ENCODE results near the gene CPNE4.

CPNE4 gene

DNA sequence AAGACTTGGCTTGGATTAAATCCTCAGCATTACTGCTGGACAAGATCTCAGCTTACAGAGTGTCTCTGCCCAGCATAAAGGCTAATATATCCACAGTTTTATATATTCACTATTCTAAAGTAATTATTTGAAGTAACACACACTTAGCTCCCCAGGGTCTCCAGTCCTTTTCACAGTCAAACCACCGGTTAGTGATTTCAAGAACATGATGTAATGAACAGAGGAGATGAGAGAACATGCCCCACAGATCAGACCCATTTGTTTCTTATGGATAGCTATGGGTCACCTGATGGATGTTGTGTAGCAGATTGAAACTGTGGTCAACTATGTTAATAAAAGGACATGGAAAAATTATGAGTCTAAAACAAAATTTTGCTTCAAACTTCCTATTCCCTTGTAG, 487.2 kb downstream of the CPNE4 start:
- TF ChIP-seq, protein P1, sequence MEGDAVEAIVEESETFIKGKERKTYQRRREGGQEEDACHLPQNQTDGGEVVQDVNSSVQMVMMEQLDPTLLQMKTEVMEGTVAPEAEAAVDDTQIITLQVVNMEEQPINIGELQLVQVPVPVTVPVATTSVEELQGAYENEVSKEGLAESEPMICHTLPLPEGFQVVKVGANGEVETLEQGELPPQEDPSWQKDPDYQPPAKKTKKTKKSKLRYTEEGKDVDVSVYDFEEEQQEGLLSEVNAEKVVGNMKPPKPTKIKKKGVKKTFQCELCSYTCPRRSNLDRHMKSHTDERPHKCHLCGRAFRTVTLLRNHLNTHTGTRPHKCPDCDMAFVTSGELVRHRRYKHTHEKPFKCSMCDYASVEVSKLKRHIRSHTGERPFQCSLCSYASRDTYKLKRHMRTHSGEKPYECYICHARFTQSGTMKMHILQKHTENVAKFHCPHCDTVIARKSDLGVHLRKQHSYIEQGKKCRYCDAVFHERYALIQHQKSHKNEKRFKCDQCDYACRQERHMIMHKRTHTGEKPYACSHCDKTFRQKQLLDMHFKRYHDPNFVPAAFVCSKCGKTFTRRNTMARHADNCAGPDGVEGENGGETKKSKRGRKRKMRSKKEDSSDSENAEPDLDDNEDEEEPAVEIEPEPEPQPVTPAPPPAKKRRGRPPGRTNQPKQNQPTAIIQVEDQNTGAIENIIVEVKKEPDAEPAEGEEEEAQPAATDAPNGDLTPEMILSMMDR (IDR thresholded peaks at IDR 0.05; ENCODE audit: insufficient read depth, missing control alignments): no peak
- DNase-seq (ENCODE audit: insufficient read length, low spot score) (no peak), FAIRE-seq (no peak)

DNA sequence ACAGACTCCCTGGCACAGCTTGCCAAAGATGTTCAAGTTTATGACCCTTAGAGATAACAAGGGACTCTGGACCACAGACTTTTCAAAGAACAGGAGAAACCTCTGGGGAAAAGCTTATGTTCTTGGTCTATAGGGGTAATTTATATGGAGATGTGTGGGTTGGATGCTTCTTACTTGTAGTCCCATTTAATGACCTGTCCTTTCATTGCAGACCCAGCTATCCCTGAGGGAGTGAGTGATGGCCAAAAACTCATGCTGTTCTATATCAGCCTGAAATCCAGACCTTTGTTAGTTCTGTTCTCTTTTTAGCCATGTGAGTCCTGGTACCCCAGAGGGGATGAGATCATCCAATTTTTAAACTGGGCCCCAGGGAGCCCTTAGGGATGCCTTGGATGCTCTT, 488.4 kb downstream of the CPNE4 start:
- FAIRE-seq (no peak), DNase-seq (ENCODE audit: insufficient read length, low spot score) (no peak)
- TF ChIP-seq, protein P1 (IDR thresholded peaks at IDR 0.05; ENCODE audit: insufficient read depth, missing control alignments): no peak

DNA sequence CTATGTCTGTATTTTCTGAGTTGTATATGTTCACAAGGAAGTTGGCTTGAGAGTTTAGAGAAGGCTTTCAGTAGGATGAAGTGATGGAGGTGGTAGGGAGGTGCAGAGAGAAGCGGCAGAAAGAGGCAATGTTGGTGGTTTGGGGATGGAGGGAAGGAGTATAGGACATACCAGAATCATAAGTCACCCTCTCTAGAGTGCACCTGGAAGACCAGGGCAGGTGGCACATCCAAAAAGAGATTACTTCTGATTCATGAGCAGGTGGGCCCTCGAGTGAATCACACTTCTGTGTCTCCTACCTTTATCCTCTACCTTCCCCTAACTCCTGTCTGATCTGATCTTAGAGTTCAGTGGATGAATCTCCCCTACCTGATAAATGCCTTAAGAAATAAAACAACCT, 490.3 kb downstream of the CPNE4 start:
- TF ChIP-seq, protein P1 (IDR thresholded peaks at IDR 0.05; ENCODE audit: insufficient read depth, missing control alignments): no peak
- DNase-seq (ENCODE audit: insufficient read length, low spot score) (no peak), FAIRE-seq (no peak)

DNA sequence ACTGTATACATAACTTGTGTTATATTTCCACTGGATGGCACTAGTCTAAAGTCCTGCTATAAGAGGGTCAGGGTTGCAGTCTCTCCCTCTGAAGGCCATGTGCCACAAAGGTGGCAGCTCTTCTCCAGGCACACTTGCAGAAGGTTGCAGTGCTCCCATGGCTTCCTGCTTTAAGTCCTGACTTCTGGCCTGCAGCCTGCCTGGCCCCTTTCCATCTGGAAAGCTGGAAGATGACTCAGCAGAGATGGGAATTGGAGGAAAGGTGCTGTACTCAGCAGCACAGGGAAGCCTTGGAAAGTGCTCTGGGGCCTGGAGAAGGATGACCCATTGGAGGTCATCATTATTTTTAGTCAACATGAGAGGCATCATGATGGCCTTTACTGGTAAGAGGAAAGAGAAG, 491.1 kb downstream of the CPNE4 start:
- FAIRE-seq (no peak), DNase-seq (ENCODE audit: insufficient read length, low spot score) (no peak)
- TF ChIP-seq, protein P1 (IDR thresholded peaks at IDR 0.05; ENCODE audit: insufficient read depth, missing control alignments): no peak

DNA sequence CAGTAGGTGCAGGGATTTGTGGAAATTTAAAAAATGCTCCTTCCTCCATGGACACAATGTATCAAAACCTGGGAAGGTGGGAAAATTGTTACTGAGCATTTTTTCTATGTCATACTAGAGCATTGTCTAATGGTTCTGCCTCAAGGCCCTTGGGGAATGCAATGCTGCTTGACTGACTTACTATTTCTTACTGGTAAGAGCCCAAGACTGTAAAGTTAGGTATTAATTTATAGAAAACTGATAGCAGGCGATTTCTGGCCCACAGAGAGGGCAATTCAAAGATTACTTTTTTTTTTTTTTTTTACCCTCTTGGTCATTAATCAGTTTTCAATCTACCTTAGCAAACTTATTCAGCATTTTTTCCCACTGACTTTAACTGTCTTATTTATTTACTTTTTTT, 493.5 kb downstream of the CPNE4 start:
- DNase-seq (ENCODE audit: insufficient read length, low spot score) (no peak), FAIRE-seq (no peak)
- TF ChIP-seq, protein P1 (IDR thresholded peaks at IDR 0.05; ENCODE audit: insufficient read depth, missing control alignments): no peak

DNA sequence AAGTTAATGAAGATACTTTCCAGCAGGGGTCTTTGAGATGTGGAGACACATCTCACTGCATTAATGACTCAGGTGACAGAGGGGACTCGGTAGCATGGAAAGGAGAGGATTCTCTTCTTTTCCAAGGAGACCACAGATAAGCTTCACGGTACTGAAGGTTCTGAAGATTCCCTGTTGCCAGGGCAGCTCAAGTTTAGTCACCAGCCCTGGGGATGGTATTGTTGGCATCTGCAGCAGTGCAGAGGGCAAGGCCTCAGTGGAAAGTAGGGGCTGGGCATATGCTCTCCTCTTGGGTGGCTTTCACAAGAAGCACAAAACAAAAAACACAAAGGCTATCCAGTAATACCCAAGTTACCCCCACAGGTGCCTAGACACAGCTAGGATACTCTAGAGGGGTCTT, 494.0 kb downstream of the CPNE4 start:
- FAIRE-seq: no peak
- TF ChIP-seq, protein P1 (IDR thresholded peaks at IDR 0.05; ENCODE audit: insufficient read depth, missing control alignments): no peak
- DNase-seq (ENCODE audit: insufficient read length, low spot score): no peak

DNA sequence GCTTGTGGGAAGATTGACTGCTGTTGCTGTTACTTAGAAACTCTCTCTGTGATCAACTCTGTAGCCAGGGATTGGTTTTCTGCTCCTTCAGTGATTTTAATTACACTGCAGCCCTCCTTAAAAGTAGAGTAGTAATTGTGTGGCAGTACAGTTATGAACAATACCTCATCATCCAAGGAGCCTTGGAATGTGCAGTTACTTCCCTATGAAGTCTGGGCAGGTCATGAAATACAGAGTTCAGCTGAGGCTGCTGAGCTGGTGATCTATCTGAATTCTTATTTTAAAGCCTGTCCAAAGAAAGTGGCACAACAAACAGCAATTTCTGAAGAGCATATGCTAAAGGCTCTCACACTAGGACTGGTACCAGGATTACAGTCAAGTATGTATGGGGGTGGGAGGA, 494.7 kb downstream of the CPNE4 start:
- TF ChIP-seq, protein P1 (IDR thresholded peaks at IDR 0.05; ENCODE audit: insufficient read depth, missing control alignments): no peak
- DNase-seq (ENCODE audit: insufficient read length, low spot score): no peak
- no peak for FAIRE-seq

All from D721Med (cell line).